Heart right ventricle (tissue), 16 donors: Measurements from ENCODE around the gene CDK15. TPM values are rescaled to one million over a fixed set of nuclear protein-coding genes. Genes with fewer than 3 reads are reported as not detected.

Experiments used
- ATAC-seq, 8 donors: fragments of 200-7000 bp; cut with Tn5 transposase; one replicate each; pipeline ENCODE4 v1.9.1; 2020; ENCODE audit warnings: mild to moderate bottlenecking in 8 of 8, moderate library complexity in 8 of 8, moderate number of reproducible peaks in 1 of 8
- DNase-seq, 2 donors: peaks; one replicate each; pipeline ENCODE4 v3.0.0-alpha.2; 2020
- H3K27ac ChIP-seq, 10 donors: fragments of 200-600 bp; sonication (generic) in 2 of 10; one replicate each; pipeline versions ENCODE4 v1.5.0 to v1.8.0; 2020 to 2022; ENCODE audit warnings: mild to moderate bottlenecking in 3 of 10
- H3K27me3 ChIP-seq, 7 donors: fragments of 200-600 bp; one replicate each; pipeline ENCODE4 v1.8.0; 2021 to 2022; ENCODE audit warnings: mild to moderate bottlenecking in 2 of 7
- H3K36me3 ChIP-seq, 9 donors: fragments of 200-600 bp; sonication (generic) in 1 of 9; one replicate each; pipeline versions ENCODE4 v1.5.0 to v1.8.0; 2020 to 2022; ENCODE audit warnings: mild to moderate bottlenecking in 2 of 9
- H3K4me1 ChIP-seq, 9 donors: fragments of 200-600 bp; sonication (generic) in 1 of 9; one replicate each; pipeline versions ENCODE4 v1.5.0 to v1.8.0; 2020 to 2022; ENCODE audit warnings: mild to moderate bottlenecking in 4 of 9
- H3K4me3 ChIP-seq, 10 donors: fragments of 200-600 bp; sonication (generic) in 2 of 10; one replicate each; pipeline versions ENCODE4 v1.5.0 to v1.8.0; 2020 to 2022; ENCODE audit warnings: mild to moderate bottlenecking in 7 of 10, moderate library complexity in 2 of 10
- H3K9me3 ChIP-seq, 11 donors: fragments of 200-600 bp in 10 of 11; sonication (generic) in 2 of 11; one replicate each; pipeline versions ENCODE4 v1.5.0 to v1.8.0; 2013 to 2022; ENCODE audit warnings: mild to moderate bottlenecking in 2 of 11, control low read depth in 1 of 11, moderate library complexity in 1 of 11
- CTCF ChIP-seq, 9 donors: fragments of 200-600 bp; sonication (generic) in 2 of 9; IDR thresholded peaks; one replicate each; pipeline versions ENCODE4 v1.5.0 to v1.8.0; 2021 to 2022; ENCODE audit warnings: antibody characterized with exemption in 9 of 9, mild to moderate bottlenecking in 5 of 9, moderate library complexity in 1 of 9
- WGBS, 2 donors: extraction: QIAGEN DNeasy Blood & Tissue Kit; methylation state at CpG; one replicate each; pipeline ENCODE4 v1.1.7; 2013; ENCODE audit warnings: inconsistent platforms in 1 of 2; 5-methylcytosine and 5-hydroxymethylcytosine counted together
- intact Hi-C, 10 donors: fragments of 100-400 bp; cut with DNase I; formaldehyde crosslinking; loops; one replicate each; pipeline versions ENCODE4 v1.11.1 to v1.14.2; 2022
- polyA plus RNA-seq, 2 donors: library from polyadenylated mRNA; stranded (reverse); fragments of 200-250 nt; gene quantifications; one replicate each; pipeline ENCODE4 v1.2.3, GENCODE V29; 2013
- total RNA-seq, 10 donors: library from RNA; stranded (reverse); fragmentation: NEBNext Ultra II Directional in 3 of 10; extraction: Animal tissue kit (Norgen Biotek cat#: 25700) in 3 of 10; gene quantifications; one replicate each; pipeline versions ENCODE4 v1.2.1 to v1.2.4, GENCODE V29; 2021 to 2023
- donor health status: Arrhythmogenic right ventricular cardiomyopathy.
- donor health status: ischemic (EF 13 %, LVEDD 7.1; RV severe dilation, severe dysfunction).
- donor health status: healthy with polysubstance abuse.
- donor health status: DM: no; HTN: yes; CAD: no.
- donor health status: DM: no; HTN: no; CAD: no.
- donor health status: ischemic (EF 25% LVEDD 6.9; RV normal size, moderate dysfunction).
- donor health status: ischemic (EF 25% LVEDD 5.7; RV mildly dilated, moderate dysfunction).
- donor health status: healthy.
- donor health status: DM: yes; HTN: yes; CAD: no.
- donor health status: Ischemic cardiomyopathy.
- donor health status: ischemic (EF 35%, LVEDD 5.7; RV mildly dilated, moderate dysfunction).
- donor health status: nonischemic (EF 11% LVEDD 7.7; RV severe dilation, severe dysfunction).
- donor health status: DM: yes; HTN: yes; CAD: no.
- donor health status: PGD.
- donor health status: ischemic (EF 29% LVEDD 5.4; RV normal size, mild dysfunction).
- donor health status: nonischemic (EF 23%, LVEDD 6.1; RV moderate dilation, normal function).

CDK15 gene
- total and polyA plus RNA-seq, 12 donors: 0.07 to 0.39 (median 0.15) TPM; not detected in 1

- WGBS, 2 donors: 66 to 69% methylated on average over 5 of the region's 5 CpGs
- no peak for DNase-seq
- H3K4me3 ChIP-seq: no peak overlapping the region
- H3K27ac ChIP-seq: no peak overlapping the region
- no peaks in the 10 kb centered on the region for H3K36me3 ChIP-seq
- H3K27me3 ChIP-seq: peaks cover 0 to 31% (median 7%) of the 10 kb centered on the region in 7 donors
- TF ChIP-seq CTCF (IDR thresholded peaks at IDR 0.05): no peak
- intact Hi-C loops: no loop called here
- H3K9me3 ChIP-seq: no peaks in the 10 kb centered on the region
- no peaks in the 10 kb centered on the region for H3K4me1 ChIP-seq
- no peak for ATAC-seq
Measured at GRCh38 chr2:201942531-201942930, 136.2 kb downstream of the CDK15 start.

Other genes with a start within 250 kb of the CDK15 start
- 10 to 100 TPM; 11.4 to 25.0 (median 19.2) TPM for gene TMEM237, start 163.0 kb upstream of the CDK15 start, total RNA-seq
- 1 to 10 TPM; 8.7 to 9.0 TPM for gene TMEM237, start 163.0 kb upstream of the CDK15 start, polyA plus RNA-seq
- under 1 TPM in 2 of 10 donors, not detected in 8; 0.25 TPM for gene MPP4, start 107.9 kb upstream of the CDK15 start, total RNA-seq
- gene MPP4, start 107.9 kb upstream of the CDK15 start, polyA plus RNA-seq: under 1 TPM in 1 of 2 donors, not detected in 1; 0.16 TPM
- 10 to 100 TPM; 26.1 to 49.3 (median 37.9) TPM for gene ALS2, start 25.6 kb upstream of the CDK15 start, total RNA-seq
- 10 to 100 TPM in 1 of 2 donors, 1 to 10 TPM in 1; 7.8 to 15.7 TPM for gene ALS2, start 25.6 kb upstream of the CDK15 start, polyA plus RNA-seq
- gene FZD7, start 227.3 kb downstream of the CDK15 start, total RNA-seq: 10 to 100 TPM in 9 of 10 donors, 1 to 10 TPM in 1; 9.4 to 51.1 (median 32.3) TPM
- gene FZD7, start 227.3 kb downstream of the CDK15 start, polyA plus RNA-seq: 1 to 10 TPM; 2.3 to 6.6 TPM